Osteocyte (in vitro differentiated cells): ENCODE measurements around the gene GSTCD. TPM values are rescaled to one million over a fixed set of nuclear protein-coding genes. Genes with fewer than 3 reads are reported as not detected.

Experiments
- DNase-seq: peaks from one replicate; pipeline ENCODE4 v3.0.0; 2021; ENCODE audit warnings: mixed read lengths; ENCODE audit not compliant: unreplicated experiment; ENCODE audit errors: extremely low spot score
- H3K27ac Mint-ChIP-seq: one replicate; pipeline ENCODE4 v1.8.0; 2021; ENCODE audit warnings: mild to moderate bottlenecking, mixed read lengths; ENCODE audit not compliant: unreplicated experiment
- H3K27me3 Mint-ChIP-seq: one replicate; pipeline ENCODE4 v1.8.0; 2021; ENCODE audit warnings: mixed read lengths; ENCODE audit not compliant: unreplicated experiment
- H3K36me3 Mint-ChIP-seq: one replicate; pipeline ENCODE4 v1.8.0; 2021; ENCODE audit warnings: mixed read lengths; ENCODE audit not compliant: unreplicated experiment
- H3K4me1 Mint-ChIP-seq: one replicate; pipeline ENCODE4 v1.8.0; 2021; ENCODE audit warnings: mixed read lengths; ENCODE audit not compliant: unreplicated experiment
- H3K4me3 Mint-ChIP-seq: one replicate; pipeline ENCODE4 v1.8.0; 2021; ENCODE audit warnings: mild to moderate bottlenecking, moderate library complexity, mixed read lengths; ENCODE audit not compliant: unreplicated experiment
- H3K9me3 Mint-ChIP-seq: one replicate; pipeline ENCODE4 v1.8.0; 2021; ENCODE audit warnings: mixed read lengths; ENCODE audit not compliant: unreplicated experiment
- long read RNA-seq: library from polyadenylated mRNA; unstranded; transcript quantifications from one replicate; pipeline ENCODE4 v2.0.0, GENCODE V29; 2021
- total RNA-seq: library from RNA; stranded (reverse); gene quantifications from 2 replicates; pipeline ENCODE4 v1.2.1, GENCODE V29; 2021
- TF ChIP-seq, protein P1 (sequence below): fragments of 200-600 bp; sonication (generic); IDR thresholded peaks from 2 replicates; pipeline ENCODE4 v1.5.0; 2021; ENCODE audit warnings: antibody characterized with exemption, mild to moderate bottlenecking, moderate library complexity

GSTCD gene, protein sequence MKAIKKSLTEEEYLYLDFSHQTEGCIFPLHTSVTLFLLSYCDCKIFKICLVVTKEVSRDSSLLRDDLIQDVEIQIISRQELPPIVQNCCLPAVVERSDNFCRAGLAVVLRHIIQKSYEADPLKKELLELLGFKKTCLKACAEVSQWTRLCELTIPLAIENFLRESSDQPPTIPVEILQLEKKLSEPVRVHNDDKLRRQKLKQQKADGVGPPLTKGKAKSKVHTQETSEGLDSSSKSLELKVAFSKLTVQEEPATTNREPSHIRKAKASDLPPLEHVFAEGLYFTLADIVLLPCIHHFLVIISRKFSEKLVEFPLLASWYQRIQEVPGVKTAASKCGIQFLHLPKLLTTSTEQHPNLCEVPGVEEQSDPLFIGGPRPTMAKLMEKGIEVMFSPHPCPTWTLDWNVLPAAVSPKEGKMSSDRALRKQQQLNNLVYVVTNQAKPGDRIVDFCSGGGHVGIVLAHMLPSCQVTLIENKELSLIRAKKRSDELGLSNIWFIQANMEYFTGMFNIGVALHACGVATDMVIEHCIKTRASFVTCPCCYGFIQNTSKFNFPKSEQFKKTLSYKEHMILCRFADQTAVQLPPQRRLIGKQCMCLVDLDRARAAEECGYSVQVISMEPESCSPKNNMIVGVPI
- 8.1 and 8.5 TPM in 2 replicates for total RNA-seq
- long read RNA-seq, full-length matches to known transcripts, result 19 of 27 reads
- long read RNA-seq, partial matches to known transcripts, result 4 of 27 reads
- long read RNA-seq, other reads (novel, unspliced or antisense), result 4 of 27 reads

DNA sequence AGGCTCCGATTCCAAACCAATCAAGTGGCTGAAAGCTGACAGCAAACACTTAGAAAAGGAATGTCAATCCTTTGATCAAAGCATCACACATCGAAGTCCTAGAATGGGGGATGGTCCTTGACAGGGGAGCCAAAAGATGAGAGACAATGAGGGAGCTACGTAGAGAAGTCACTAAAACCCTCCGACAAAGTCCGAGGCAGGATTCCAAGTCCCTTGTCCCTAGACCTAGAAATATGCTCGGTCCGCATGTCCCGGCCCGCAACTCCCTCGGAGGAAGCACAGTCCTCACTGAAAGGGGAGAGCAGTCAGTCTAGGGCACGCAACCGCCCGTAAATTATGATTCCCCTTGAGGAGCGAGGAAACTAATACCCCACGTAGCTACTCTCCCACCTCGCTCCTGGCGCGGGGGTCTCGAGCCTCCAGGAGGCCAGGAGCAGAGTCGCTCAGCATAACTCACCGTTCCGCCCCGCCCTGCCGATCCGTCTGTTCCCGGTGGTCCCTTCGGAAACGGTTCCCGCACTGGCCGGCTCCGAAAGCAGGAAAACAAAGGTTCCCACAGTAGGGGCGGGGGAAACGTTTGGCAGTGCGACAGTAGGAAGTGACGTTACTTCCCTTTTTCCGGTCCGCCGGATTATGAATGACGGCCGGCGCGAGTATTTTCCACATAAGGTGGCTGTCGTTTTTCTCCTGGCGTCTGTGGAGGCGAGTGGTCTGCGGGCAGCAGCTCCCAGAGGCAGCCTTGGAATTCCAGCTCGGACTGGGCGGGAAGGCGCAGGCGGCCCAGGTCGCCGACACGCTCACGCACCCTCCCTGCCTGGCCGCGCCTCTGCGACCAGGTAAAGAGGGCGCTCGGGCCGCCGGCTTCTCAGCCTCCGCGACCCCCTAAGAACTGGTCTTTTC lies at the start of gene GSTCD, which contains the start of gene INTS12:
TSS of gene GSTCD (plus strand) at position 604 of the 900 bp plus-strand sequence. CDS start 8,830 bp downstream, outside the sequence.
TSS of gene INTS12 (minus strand) at position 509 of the 900 bp plus-strand sequence. CDS start 8,684 bp downstream, outside the sequence.
- H3K9me3 Mint-ChIP-seq, result no peaks in the 10 kb centered on the region
- H3K36me3 Mint-ChIP-seq, result peaks cover 5% of the 10 kb centered on the region
- DNase-seq, result peak; percentile 96
- TF ChIP-seq, protein P1, sequence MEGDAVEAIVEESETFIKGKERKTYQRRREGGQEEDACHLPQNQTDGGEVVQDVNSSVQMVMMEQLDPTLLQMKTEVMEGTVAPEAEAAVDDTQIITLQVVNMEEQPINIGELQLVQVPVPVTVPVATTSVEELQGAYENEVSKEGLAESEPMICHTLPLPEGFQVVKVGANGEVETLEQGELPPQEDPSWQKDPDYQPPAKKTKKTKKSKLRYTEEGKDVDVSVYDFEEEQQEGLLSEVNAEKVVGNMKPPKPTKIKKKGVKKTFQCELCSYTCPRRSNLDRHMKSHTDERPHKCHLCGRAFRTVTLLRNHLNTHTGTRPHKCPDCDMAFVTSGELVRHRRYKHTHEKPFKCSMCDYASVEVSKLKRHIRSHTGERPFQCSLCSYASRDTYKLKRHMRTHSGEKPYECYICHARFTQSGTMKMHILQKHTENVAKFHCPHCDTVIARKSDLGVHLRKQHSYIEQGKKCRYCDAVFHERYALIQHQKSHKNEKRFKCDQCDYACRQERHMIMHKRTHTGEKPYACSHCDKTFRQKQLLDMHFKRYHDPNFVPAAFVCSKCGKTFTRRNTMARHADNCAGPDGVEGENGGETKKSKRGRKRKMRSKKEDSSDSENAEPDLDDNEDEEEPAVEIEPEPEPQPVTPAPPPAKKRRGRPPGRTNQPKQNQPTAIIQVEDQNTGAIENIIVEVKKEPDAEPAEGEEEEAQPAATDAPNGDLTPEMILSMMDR, result no peak
- peak within 1 kb of the TSS; percentile 99 for H3K27ac Mint-ChIP-seq
- H3K4me3 Mint-ChIP-seq, result peak within 1 kb of the TSS; percentile 99
- H3K4me1 Mint-ChIP-seq, result peaks cover 22% of the 10 kb centered on the region
- H3K27me3 Mint-ChIP-seq, result no peaks in the 10 kb centered on the region

DNA sequence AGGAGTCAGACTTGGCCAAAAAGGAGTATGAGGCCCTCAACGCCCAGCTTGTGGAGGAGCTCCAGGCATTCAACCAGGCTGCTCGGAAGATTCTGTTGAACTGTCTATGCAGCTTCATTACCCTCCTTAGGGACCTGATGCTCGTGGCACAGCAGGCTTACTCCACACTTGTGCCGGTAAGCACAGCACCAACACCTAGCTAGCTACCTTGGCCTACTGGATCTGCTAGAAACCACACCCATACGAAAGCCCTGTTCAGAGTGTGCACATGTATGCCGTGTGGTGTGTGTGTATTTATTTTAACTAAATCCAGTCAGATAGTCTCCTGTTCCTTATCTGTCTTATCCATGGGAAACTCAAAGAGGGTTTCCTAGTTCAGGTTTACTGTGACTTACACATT lies 49.4 kb upstream of the GSTCD start:
- Mint-ChIP-seq H3K36me3 (no peaks in the 10 kb centered on the region), H3K27me3 (peaks cover 46% of the 10 kb centered on the region), H3K9me3 (no peaks in the 10 kb centered on the region), H3K4me3 (no peak overlapping the region), H3K4me1 (no peaks in the 10 kb centered on the region), H3K27ac (no peak overlapping the region)
- DNase-seq, result no peak
- TF ChIP-seq, protein P1, result no peak

DNA sequence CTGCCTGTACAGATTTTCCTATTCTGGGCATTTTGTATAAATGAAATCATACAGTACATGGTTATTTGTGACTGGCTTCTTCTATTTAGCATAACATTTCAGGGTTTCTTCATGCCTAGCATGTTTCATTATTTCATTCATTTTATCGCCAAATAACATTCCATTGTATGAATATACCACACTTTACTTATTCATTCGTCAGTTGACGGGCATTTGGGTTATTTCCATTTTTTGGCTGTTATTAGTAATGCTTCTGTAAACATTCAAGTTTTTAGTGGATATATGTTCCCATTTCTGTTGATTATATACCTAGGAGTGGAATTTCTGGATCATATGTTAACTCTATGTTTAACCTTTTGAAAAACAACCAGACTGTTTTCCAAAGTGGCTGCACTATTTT lies 47.6 kb upstream of the GSTCD start:
- no peak overlapping the region for H3K4me3 Mint-ChIP-seq
- no peaks in the 10 kb centered on the region for H3K36me3 Mint-ChIP-seq
- TF ChIP-seq, protein P1, result no peak
- no peaks in the 10 kb centered on the region for H3K9me3 Mint-ChIP-seq
- no peaks in the 10 kb centered on the region for H3K4me1 Mint-ChIP-seq
- H3K27ac Mint-ChIP-seq, result no peak overlapping the region
- DNase-seq, result no peak
- H3K27me3 Mint-ChIP-seq, result peaks cover 43% of the 10 kb centered on the region

DNA sequence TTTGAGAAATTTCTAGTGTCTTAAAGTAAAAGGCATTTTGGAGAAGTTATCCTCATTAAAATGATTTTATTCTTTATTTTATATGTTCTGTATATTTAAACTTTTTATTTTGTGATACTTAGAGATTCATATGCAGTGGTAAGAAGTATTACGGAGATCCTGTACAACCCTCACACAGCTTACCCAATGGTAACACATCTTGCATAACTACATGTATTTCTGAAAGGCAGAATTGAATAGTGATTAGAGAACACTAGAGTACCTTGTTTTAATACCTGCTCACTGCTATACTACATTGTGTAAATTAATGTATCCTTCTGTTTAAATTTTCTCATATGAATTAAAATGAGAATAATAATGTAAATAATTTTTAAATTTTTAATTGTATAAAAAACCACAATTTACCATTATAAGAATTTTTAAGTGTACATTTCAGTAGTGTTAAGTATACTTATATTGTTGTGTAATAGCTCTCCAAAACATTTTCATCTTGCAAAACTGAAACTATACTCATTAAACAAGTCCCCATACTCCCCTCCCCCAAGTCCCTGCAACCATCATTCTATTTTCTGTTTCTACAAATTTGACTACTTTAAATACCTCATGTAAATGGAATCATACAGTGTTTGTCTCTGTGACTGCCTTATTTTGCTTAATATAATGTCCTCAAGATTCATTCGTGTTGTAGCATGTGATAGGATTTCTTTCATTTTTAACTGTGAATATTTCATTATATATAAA lies 45.5 kb upstream of the GSTCD start:
- H3K9me3 Mint-ChIP-seq, result no peaks in the 10 kb centered on the region
- TF ChIP-seq, protein P1, result no peak
- no peaks in the 10 kb centered on the region for H3K36me3 Mint-ChIP-seq
- peaks cover 48% of the 10 kb centered on the region for H3K27me3 Mint-ChIP-seq
- no peak for DNase-seq
- H3K27ac Mint-ChIP-seq, result no peak overlapping the region
- no peak overlapping the region for H3K4me3 Mint-ChIP-seq
- H3K4me1 Mint-ChIP-seq, result no peaks in the 10 kb centered on the region
